ENCODE measurements around the gene RTL5. TPM values are rescaled to one million over a fixed set of nuclear protein-coding genes. Genes with fewer than 3 reads are reported as not detected.
A peak's percentile ranks its signal among the peaks of the same experiment; 100 is the strongest.

RTL5 gene
- 0.09 to 0.22 TPM (median 0.17 TPM) in 3 replicates for polyA plus RNA-seq
- polyA plus RNA-seq (2011; ENCODE audit: low read depth): not detected
- 0.24 and 0.32 TPM in 2 replicates for polyA plus RNA-seq (2011; cell fraction: cytosol; rRNA removed)
- polyA plus RNA-seq (2011; cell fraction: nucleus; rRNA removed): 1.4 and 1.6 TPM in 2 replicates
- polyA plus RNA-seq (2012; ENCODE audit: low replicate concordance): 0.06 and 0.32 TPM in 2 replicates
- polyA minus RNA-seq: 0.26 to 0.33 TPM (median 0.29 TPM) in 3 replicates
- polyA minus RNA-seq (2011; cell fraction: cytosol; rRNA and poly(A)+ RNA removed): not detected
- 0.42 and 0.54 TPM in 2 replicates for polyA minus RNA-seq (2011; cell fraction: nucleus; rRNA and poly(A)+ RNA removed)

GRCh38 chrX:72131317-72132294 lies at the start of gene RTL5:
Gene RTL5 (minus strand): TSS chrX:72131915.
- H3K4me2 ChIP-seq (ENCODE audit: control insufficient read depth, extremely low read depth, insufficient read depth, low read depth, low read length): peak within 1 kb of the TSS; percentile 37
- no peaks in the 10 kb centered on the region for H3K9me1 ChIP-seq (ENCODE audit: control insufficient read depth, extremely low read depth, insufficient read depth, low read length)
- dilution Hi-C loops (cut with MboI; ENCODE audit: extremely low pct_ligation_motif_present, low sequenced_read_pairs): no loop called here
- no peak within 1 kb of the TSS for H3K9ac ChIP-seq (ENCODE audit: control insufficient read depth, extremely low read depth, insufficient read depth, low read length)
- no peak for TF ChIP-seq CTCF (optimal IDR thresholded peaks at IDR 0.05 in 1 of 3, IDR thresholded peaks at IDR 0.05 in 1 of 3, conservative IDR thresholded peaks at IDR 0.05 in 1 of 3; ENCODE audit: extremely low read depth in 1 of 3, insufficient read depth in 2 of 3, low read length in 3 of 3)
- peak; percentile 68 for TF ChIP-seq EZH2 (IDR thresholded peaks at IDR 0.05; ENCODE audit: low read length)
- DNase-seq (ENCODE audit: low read depth, low spot score): no peak
- H3K9me3 ChIP-seq (ENCODE audit: control insufficient read depth, low read depth, low read length): no peaks in the 10 kb centered on the region
- H3K36me3 ChIP-seq (ENCODE audit: control insufficient read depth in 2 of 2, extremely low read depth in 1 of 2, insufficient read depth in 2 of 2, low read length in 2 of 2): no peaks in the 10 kb centered on the region
- peaks cover 75% of the 10 kb centered on the region for H3K27me3 ChIP-seq (ENCODE audit: control insufficient read depth, extremely low read depth, insufficient read depth, low read length)
- peak within 1 kb of the TSS in 1 of 3 experiments; percentile 29 for H3K4me3 ChIP-seq (ENCODE audit: control insufficient read depth in 2 of 3, extremely low read depth in 1 of 3, insufficient read depth in 2 of 3, low read depth in 1 of 3, low read length in 3 of 3)
- peaks cover 6% of the 10 kb centered on the region for H3K4me1 ChIP-seq (ENCODE audit: control insufficient read depth, extremely low read depth, insufficient read depth, low read length)
- H3K79me2 ChIP-seq (ENCODE audit: control insufficient read depth, insufficient read depth, low read length): no peaks in the 10 kb centered on the region
- no peak for FAIRE-seq
- no peaks in the 10 kb centered on the region for H4K20me1 ChIP-seq (ENCODE audit: control insufficient read depth, extremely low read depth, insufficient read depth, low read length)
- H2AFZ ChIP-seq (ENCODE audit: control insufficient read depth, low read length): no peak within 1 kb of the TSS
- no peak within 1 kb of the TSS for H3K27ac ChIP-seq (ENCODE audit: control insufficient read depth, insufficient read depth, low read length)

- no peaks in the 10 kb centered on the region for H3K27me3 ChIP-seq (ENCODE audit: control insufficient read depth, extremely low read depth, insufficient read depth, low read length)
- no peak for DNase-seq (ENCODE audit: low read depth, low spot score)
- H3K9me3 ChIP-seq (ENCODE audit: control insufficient read depth, low read depth, low read length): no peaks in the 10 kb centered on the region
- FAIRE-seq: no peak
- H3K36me3 ChIP-seq (ENCODE audit: control insufficient read depth in 2 of 2, extremely low read depth in 1 of 2, insufficient read depth in 2 of 2, low read length in 2 of 2): no peaks in the 10 kb centered on the region
- no peaks in the 10 kb centered on the region for H4K20me1 ChIP-seq (ENCODE audit: control insufficient read depth, extremely low read depth, insufficient read depth, low read length)
- peak overlapping the region in 1 of 3 experiments; percentile 46 for H3K4me3 ChIP-seq (ENCODE audit: control insufficient read depth in 2 of 3, extremely low read depth in 1 of 3, insufficient read depth in 2 of 3, low read depth in 1 of 3, low read length in 3 of 3)
- H3K79me2 ChIP-seq (ENCODE audit: control insufficient read depth, insufficient read depth, low read length): peaks cover 12% of the 10 kb centered on the region
- TF ChIP-seq EZH2 (IDR thresholded peaks at IDR 0.05; ENCODE audit: low read length): no peak
- TF ChIP-seq CTCF (optimal IDR thresholded peaks at IDR 0.05 in 1 of 3, IDR thresholded peaks at IDR 0.05 in 1 of 3, conservative IDR thresholded peaks at IDR 0.05 in 1 of 3; ENCODE audit: extremely low read depth in 1 of 3, insufficient read depth in 2 of 3, low read length in 3 of 3): no peak
- H3K27ac ChIP-seq (ENCODE audit: control insufficient read depth, insufficient read depth, low read length): no peak overlapping the region
- H3K4me1 ChIP-seq (ENCODE audit: control insufficient read depth, extremely low read depth, insufficient read depth, low read length): peaks cover 10% of the 10 kb centered on the region
- peak overlapping the region; percentile 73 for H3K4me2 ChIP-seq (ENCODE audit: control insufficient read depth, extremely low read depth, insufficient read depth, low read depth, low read length)
- dilution Hi-C loops (cut with MboI; ENCODE audit: extremely low pct_ligation_motif_present, low sequenced_read_pairs): no loop called here
- H3K9ac ChIP-seq (ENCODE audit: control insufficient read depth, extremely low read depth, insufficient read depth, low read length): no peak overlapping the region
- H3K9me1 ChIP-seq (ENCODE audit: control insufficient read depth, extremely low read depth, insufficient read depth, low read length): peaks cover 2% of the 10 kb centered on the region
- no peak overlapping the region for H2AFZ ChIP-seq (ENCODE audit: control insufficient read depth, low read length)
These were observed 48.8 kb upstream of the RTL5 start for GRCh38 chrX:72180539-72180938.
